HG02759 (cell line): ENCODE data around the gene LUC7L.
"Not testable (repeated sequence)": the region's sequence is repeated elsewhere in the genome, so short reads cannot be mapped to it uniquely, and the experiment has no call there.

Experiments used
- ATAC-seq: cut with Tn5 transposase; IDR thresholded peaks from one replicate; pipeline ENCODE4 v1.9.1; 2021; ENCODE audit warnings: mild to moderate bottlenecking, moderate library complexity; ENCODE audit not compliant: unreplicated experiment

LUC7L gene

GRCh38 chr16:263944-264343 lies 34.7 kb upstream of the LUC7L start:
- no peak for ATAC-seq

GRCh38 chr16:263182-263774 lies 34.0 kb upstream of the LUC7L start:
- ATAC-seq: no peak

GRCh38 chr16:262121-262745 lies 33.0 kb upstream of the LUC7L start:
- no peak for ATAC-seq

- ATAC-seq: no peak
Measured at GRCh38 chr16:261031-261691, 31.9 kb upstream of the LUC7L start.

GRCh38 chr16:260326-260725 lies 31.1 kb upstream of the LUC7L start:
- ATAC-seq: no peak

GRCh38 chr16:259814-260253 lies 30.6 kb upstream of the LUC7L start:
- no peak for ATAC-seq

- ATAC-seq: no peak
Measured at GRCh38 chr16:259226-259625, 30.0 kb upstream of the LUC7L start.

GRCh38 chr16:258091-258490 lies 28.8 kb upstream of the LUC7L start:
- not testable (repeated sequence) for ATAC-seq

- no peak for ATAC-seq
Measured at GRCh38 chr16:255183-255582, 25.9 kb upstream of the LUC7L start.

- no peak for ATAC-seq
Measured at GRCh38 chr16:254461-254860, 25.2 kb upstream of the LUC7L start.

- no peak for ATAC-seq
Measured at GRCh38 chr16:253833-254232, 24.6 kb upstream of the LUC7L start.

- ATAC-seq: no peak
Measured at GRCh38 chr16:252366-253337, 23.4 kb upstream of the LUC7L start.

- no peak for ATAC-seq
Measured at GRCh38 chr16:249431-249830, 20.2 kb upstream of the LUC7L start.

- ATAC-seq: no peak
Measured at GRCh38 chr16:247027-247426, 17.8 kb upstream of the LUC7L start.

GRCh38 chr16:245105-245504 lies 15.9 kb upstream of the LUC7L start:
- no peak for ATAC-seq

GRCh38 chr16:243348-243747 lies 14.1 kb upstream of the LUC7L start:
- ATAC-seq: no peak

- no peak for ATAC-seq
Measured at GRCh38 chr16:242281-242680, 13.0 kb upstream of the LUC7L start.

- no peak for ATAC-seq
Measured at GRCh38 chr16:240559-240958, 11.3 kb upstream of the LUC7L start.

- no peak for ATAC-seq
Measured at GRCh38 chr16:239948-240277, 10.7 kb upstream of the LUC7L start.

GRCh38 chr16:234468-235305 lies 5.4 kb upstream of the LUC7L start, which contains the start of gene FAM234A:
Gene FAM234A, plus strand, starts transcription at chr16:234821. Its CDS starts 19,593 bp downstream, at chr16:254414.
- ATAC-seq: peak; percentile 88
